ENCODE measurements around the gene MISP. TPM values are rescaled to one million over a fixed set of nuclear protein-coding genes. Genes with fewer than 3 reads are reported as not detected.

The MISP gene
- polyA plus RNA-seq, 3 donors, result 4.4 to 14.4 (median 5.8) TPM

GRCh38 chr19:788983-789700 lies 38.2 kb downstream of the MISP start:
- DNase-seq (ENCODE audit: extremely low read depth in 1 of 11, low read depth in 9 of 11, low spot score in 4 of 11), result no peak

- DNase-seq (ENCODE audit: extremely low read depth in 1 of 11, low read depth in 9 of 11, low spot score in 4 of 11), result no peak
Observed at GRCh38 chr19:789701-790060, 38.8 kb downstream of the MISP start.

- no peak for DNase-seq (ENCODE audit: extremely low read depth in 1 of 11, low read depth in 9 of 11, low spot score in 4 of 11)
Observed at GRCh38 chr19:791007-791566, 40.2 kb downstream of the MISP start.

GRCh38 chr19:791567-792305 lies 40.8 kb downstream of the MISP start:
- no peak for DNase-seq (ENCODE audit: extremely low read depth in 1 of 11, low read depth in 9 of 11, low spot score in 4 of 11)

GRCh38 chr19:792306-792885 lies 41.5 kb downstream of the MISP start:
- no peak for DNase-seq (ENCODE audit: extremely low read depth in 1 of 11, low read depth in 9 of 11, low spot score in 4 of 11)

GRCh38 chr19:793806-794205 lies 42.9 kb downstream of the MISP start:
- DNase-seq (ENCODE audit: extremely low read depth in 1 of 11, low read depth in 9 of 11, low spot score in 4 of 11), result no peak

GRCh38 chr19:795073-795611 lies 44.2 kb downstream of the MISP start:
- DNase-seq (ENCODE audit: extremely low read depth in 1 of 11, low read depth in 9 of 11, low spot score in 4 of 11), result no peak

GRCh38 chr19:795691-796581 lies 45.0 kb downstream of the MISP start:
- no peak for DNase-seq (ENCODE audit: extremely low read depth in 1 of 11, low read depth in 9 of 11, low spot score in 4 of 11)

- DNase-seq (ENCODE audit: extremely low read depth in 1 of 11, low read depth in 9 of 11, low spot score in 4 of 11), result peak; percentile 99 to 100 (median 100)
Observed at GRCh38 chr19:796692-797527, 46.0 kb downstream of the MISP start, which contains the start of gene PTBP1. TSS of gene PTBP1 (plus strand) at chr19:797452. CDS start at chr19:797498, 46 bp downstream.

- DNase-seq (ENCODE audit: extremely low read depth in 1 of 11, low read depth in 9 of 11, low spot score in 4 of 11), result peak in 9 of 11 donors; percentile 70 to 89 (median 86)
Observed at GRCh38 chr19:797528-798414, 46.9 kb downstream of the MISP start.

- DNase-seq (ENCODE audit: extremely low read depth in 1 of 11, low read depth in 9 of 11, low spot score in 4 of 11), result no peak
Observed at GRCh38 chr19:798415-799075, 47.6 kb downstream of the MISP start.

- DNase-seq (ENCODE audit: extremely low read depth in 1 of 11, low read depth in 9 of 11, low spot score in 4 of 11), result no peak
Observed at GRCh38 chr19:799076-799881, 48.4 kb downstream of the MISP start.

- no peak for DNase-seq (ENCODE audit: extremely low read depth in 1 of 11, low read depth in 9 of 11, low spot score in 4 of 11)
Observed at GRCh38 chr19:800360-801029, 49.6 kb downstream of the MISP start.

- no peak for DNase-seq (ENCODE audit: extremely low read depth in 1 of 11, low read depth in 9 of 11, low spot score in 4 of 11)
Observed at GRCh38 chr19:801030-801860, 50.3 kb downstream of the MISP start.
